Measurements from ENCODE around the gene CDK5RAP2.
"Not testable (repeated sequence)": the region's sequence is repeated elsewhere in the genome, so short reads cannot be mapped to it uniquely, and the experiment has no call there.

CDK5RAP2 gene

DNA sequence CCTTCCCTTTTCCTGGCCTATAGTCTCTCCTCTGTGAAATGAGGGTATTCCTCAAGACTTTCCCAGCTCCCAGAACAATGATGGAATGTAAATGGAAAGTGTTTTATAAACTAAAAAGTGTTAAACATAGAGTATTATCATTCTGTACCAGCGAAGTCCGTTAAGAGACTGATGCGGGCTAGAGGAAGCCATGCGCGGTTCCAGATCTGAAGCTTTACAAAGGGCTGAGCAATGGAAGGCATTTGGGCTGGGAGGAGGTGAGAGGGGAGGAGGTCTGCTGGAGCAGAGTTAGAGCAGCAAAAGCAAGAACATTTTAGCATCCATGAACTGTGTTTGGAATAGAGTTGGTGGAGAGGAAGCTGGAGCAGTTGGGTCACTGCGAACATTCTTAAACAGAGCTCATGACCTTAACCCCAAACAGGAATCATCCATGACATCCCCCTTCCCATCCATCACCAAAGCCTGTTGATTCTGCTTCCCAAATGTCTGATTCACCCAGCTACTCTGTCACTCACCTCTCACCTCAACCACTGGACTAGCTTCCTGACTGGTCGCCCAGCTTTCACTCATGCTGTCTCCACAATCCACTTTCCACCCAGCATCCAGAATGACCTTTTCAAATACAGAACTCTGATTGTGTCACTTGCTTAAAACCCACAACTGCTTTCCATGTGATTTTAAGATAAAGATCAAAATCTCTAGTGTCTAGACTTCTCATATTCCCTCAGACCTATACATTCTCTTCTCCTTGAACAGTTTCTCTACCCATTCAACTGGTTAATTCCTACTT lies 37.1 kb downstream of the CDK5RAP2 start:
- DNase-seq: no peak

DNA sequence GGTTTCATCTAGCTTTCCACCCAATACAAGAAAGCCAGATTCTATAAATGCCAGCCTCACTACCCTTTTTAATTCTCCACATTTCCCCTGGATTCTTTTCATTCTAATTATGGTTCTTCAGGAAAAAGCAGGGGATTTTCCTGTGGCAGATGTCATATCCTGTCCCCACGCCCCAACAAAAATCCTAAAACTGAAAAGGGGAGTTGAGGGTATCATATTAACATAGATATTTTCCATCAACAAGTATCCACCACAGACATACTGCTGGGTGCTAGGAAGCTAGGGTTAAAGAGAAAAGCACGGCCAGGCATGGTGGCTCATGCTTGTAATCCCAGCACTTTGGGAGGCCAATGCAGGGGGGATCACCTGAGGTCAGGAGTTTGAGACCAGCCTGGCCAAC lies 38.0 kb downstream of the CDK5RAP2 start:
- DNase-seq: no peak

DNA sequence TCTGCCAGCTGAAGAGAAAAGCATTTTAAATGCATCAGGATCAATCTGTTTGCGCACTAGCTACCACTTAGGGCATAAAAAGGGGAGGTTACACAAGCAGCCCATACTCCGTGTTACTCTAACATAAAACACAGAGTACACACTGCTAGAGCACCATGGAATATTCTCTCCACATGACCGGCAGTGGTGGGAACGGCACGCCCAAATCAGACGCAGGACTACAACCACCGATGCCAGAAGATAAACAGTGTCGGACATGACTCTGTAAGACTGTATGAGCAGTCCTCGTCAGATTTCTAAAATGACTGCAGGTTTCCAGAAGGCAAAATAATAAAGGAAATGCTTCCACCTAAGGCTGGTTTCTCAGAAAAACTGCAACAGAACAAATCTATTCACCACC lies 40.0 kb downstream of the CDK5RAP2 start:
- DNase-seq: no peak

DNA sequence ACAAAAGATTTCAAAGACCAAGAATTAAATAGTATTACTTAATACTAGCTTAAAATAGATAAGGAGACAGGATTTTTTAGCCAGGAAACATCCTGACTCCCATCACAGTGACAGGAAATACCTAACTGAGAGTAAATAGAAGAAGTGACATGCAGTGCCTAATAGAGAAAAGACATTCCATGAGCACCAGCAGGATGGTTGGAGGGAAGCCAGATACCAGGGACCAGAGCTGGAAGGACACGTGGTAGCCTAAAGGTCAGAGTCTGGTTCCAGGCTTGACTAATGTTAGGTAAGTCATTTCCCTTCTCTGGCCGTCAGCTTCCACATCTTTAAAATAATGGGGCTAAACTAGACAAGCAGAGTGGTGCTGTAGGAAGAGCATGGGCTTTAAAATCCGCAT lies 41.6 kb downstream of the CDK5RAP2 start:
- no peak for DNase-seq

DNA sequence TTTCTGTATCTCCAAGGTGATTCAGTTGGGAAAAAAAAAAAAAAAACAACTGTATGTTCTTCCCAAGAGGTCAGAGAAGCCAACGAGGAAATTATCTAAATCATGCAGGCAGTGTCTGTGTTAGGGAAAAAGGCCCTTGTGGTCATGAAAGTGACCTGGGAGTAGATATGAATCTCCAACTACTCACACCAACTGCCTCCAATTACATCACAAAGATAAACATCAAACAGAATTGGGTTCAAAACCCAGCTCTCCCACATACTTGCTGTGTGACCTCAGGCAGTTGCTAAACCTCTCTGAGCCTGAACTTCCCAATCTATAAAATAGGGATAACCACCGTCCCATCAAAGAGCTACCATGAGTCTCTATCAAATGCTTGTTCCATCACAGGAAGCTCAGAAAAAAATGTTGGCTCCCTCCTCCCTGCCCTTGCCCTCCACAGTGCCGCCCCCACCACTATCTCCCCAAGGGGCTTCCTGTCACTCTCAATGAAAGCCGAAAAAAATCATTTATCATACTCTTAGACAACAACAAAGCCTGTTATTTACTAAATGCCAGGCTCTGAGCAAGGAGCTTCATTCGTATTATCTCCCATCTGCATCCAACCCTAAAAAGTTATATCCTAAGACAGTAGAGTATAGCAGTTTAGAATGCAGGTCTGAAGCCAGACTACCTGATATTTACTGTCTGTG lies 42.9 kb downstream of the CDK5RAP2 start:
- DNase-seq: no peak

DNA sequence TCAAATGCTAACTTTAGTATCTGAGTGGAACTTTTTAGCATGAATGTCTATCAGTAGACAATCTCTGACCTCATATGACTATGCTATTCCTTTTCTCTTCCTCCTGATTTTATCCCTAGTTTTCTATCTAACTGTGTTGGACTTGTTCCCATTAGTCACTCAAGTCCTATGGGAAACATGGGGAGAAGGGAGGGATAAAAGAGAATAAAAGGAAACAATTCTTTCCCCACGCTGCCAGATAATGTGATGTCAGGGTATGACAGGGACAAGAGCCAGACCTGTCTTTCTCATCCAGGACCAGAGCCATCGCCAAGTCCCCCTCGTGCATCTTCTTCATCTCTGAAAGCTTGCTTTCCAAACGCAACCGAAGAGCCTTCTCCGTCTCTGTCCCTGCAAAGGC lies 43.9 kb downstream of the CDK5RAP2 start:
- no peak for DNase-seq

DNA sequence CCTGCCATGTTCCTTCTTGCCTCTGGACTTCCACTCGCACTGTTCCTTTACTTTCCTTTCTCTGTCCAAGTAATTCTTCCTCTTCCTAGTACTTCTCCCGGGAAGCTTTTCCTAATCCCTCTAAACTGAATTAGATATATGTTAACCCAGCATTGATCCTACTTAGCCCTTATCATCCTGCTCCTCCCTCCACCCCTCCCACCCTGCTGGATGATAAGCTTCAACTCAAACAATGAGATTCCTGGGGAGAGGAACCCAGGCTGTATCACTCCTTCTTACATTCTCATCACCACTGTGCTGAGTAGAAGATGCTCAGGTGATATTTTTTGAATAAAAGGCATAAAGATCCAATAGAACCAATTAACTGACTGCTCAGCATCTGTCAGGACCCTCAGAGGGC lies 45.7 kb downstream of the CDK5RAP2 start:
- DNase-seq: no peak

DNA sequence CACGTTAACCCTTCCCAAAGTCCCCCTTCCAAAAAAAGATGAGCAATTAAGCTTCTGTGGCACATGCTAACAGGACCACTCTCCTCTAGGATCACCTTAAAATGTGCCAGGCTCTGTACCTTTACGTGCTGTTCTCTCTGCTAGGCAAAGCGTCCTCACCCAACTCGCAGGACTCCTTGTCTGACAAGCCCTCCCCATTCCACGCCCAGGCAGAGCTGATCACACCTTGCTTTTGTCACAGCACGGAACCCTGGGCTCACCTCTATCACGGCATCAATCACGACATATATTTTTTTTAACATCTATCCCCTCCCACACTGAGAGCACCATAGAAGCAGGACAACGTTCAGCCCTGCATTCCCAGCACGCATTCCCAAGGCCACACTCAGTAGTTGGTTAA lies 47.1 kb downstream of the CDK5RAP2 start:
- no peak for DNase-seq

DNA sequence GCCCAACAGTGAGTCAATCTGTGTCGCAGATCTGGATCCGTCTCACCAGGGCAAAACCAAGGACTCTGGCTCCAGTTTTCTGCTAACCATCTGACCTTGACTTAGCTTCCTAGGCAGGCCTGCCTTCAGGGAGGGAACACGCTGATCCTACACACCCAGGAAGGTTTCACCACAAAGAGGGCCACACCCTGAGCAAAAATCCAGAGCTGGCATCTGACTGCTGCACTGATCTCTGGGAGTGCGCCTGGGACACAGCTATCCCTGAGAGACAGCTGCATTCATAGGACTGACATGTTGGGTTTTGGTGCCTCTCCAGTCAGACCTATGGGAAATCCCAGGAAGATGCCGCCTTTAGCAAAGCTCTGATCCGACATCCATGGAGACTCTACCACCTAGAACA lies 47.5 kb downstream of the CDK5RAP2 start:
- no peak for DNase-seq

DNA sequence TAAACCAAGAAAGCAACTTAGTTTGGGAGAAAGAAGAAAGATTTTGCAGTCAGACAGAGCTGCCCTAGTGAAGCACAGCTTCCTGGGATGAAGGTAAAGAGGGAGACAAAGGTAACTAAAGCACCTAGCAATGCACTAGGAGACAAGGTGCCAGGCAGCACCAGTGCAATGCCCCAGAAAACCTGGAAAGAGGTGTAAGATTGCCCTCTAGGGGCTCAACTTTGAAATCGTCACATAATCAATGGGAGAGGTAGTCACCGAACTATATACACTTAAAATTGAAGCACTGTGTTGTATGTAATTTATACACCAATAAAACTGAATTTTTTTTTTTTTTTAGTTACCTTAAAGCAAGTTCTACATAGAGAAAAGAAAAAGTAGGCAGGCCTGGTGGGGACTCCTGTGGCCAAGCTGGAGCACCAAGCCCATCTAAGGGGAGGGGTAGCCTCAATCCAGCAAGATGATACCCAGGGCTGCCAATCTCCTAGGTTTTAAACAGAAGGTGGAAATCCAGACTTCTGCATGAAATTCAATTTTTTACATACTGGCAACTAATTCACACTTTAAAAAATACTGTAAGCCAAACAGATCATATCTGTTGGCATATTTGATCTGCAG lies 48.2 kb downstream of the CDK5RAP2 start:
- DNase-seq: no peak

DNA sequence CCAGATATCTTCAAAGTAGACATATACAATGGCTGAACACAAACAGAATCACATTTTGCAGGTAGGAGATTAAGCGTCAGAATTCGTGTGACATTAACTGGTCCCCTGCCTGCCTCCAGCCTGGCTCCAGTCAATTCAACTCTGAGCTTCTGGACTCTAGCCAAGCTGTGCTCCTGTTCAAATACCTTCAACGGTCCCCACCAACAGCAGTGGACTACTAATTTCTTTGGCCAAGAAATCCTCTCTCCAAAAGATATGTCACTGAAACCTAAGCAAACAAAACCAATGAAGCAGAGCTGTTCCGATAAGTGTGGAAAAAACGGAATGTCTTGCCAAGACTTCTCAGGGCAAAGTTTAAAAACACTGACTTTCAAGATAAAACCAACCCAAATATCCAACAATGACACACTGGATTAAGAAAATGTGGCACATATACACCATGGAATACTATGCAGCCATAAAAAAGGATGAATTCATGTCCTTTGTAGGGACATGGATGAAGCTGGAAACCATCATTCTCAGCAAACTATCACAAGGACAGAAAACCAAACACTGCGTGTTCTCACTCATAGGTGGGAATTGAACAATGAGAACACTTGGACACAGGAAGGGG lies 49.6 kb downstream of the CDK5RAP2 start:
- DNase-seq: not testable (repeated sequence)

DNA sequence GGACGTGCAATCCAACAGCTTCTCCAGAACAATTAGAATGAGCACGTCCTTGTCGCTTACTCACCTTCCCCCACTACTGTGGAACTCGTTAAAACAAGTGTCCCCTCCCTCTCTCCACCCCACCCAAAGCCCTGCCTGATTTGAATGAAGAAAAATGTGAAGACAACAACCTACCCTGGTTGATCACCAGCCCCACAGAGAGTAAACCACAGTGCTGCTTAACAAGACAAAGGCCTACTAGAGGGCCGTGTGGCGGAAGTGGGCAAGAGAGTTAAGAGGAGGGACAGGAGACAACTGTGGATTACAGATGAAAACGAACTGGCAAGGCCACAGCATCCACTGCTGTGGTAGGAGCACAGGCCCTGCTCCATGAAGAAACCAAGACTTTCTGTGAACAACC lies 51.1 kb downstream of the CDK5RAP2 start:
- DNase-seq: no peak

DNA sequence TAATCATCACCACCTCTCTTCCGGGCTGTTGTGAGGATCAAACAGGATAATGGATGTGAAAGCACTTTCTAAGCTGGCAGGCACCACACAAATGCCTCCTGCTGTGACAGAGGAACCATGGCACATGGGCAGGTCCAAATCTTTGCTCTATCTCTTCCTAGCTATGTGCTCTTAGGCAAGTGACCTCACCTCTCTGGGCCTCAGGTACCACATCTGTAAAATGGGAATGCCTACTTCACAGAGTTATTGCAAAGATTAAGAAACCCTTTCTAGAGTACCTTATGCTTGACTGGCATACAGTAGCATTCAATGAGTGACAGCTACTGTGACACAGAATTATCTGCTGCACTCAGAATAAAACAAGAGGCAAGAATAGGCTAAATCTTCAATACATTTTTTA lies 51.6 kb downstream of the CDK5RAP2 start:
- DNase-seq: no peak

DNA sequence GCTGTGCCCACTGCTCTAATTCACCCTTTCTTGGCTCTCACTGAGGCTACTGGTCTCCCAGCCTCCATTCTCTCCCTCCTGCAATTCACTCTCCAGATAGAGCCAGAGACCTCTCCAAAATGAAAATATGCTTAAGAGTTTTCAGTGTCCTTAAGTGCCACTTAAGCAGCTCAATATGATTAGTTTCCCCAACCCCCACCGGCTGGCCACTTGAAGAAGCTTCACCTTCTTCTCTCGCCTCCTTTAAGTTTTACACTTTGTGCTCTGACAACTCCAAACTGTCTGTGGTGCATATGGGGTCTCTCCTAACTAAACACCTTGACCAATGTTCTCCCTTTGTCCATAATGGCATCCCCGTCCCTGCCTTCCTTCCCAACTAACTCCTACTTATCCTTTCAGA lies 53.4 kb downstream of the CDK5RAP2 start:
- no peak for DNase-seq

DNA sequence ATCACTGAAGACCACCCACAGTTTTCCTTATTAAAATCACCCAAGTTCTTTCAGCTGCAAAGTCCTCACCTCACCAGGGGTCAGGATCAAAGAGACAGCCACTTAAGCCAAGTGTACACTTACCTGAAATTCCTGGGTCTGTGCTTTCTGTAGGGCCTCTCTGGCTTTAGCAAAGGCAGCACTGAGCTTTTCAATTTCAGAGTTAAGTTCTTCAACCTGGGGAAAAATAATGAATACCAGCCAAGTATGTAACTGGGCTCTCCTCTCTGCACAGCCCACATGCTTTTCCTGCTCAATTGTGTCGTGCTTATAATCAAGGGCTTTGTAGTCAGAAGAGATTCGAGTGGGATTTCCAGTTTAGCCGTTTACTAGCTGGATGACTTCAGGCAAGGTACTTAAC lies 55.1 kb downstream of the CDK5RAP2 start:
- DNase-seq: no peak

DNA sequence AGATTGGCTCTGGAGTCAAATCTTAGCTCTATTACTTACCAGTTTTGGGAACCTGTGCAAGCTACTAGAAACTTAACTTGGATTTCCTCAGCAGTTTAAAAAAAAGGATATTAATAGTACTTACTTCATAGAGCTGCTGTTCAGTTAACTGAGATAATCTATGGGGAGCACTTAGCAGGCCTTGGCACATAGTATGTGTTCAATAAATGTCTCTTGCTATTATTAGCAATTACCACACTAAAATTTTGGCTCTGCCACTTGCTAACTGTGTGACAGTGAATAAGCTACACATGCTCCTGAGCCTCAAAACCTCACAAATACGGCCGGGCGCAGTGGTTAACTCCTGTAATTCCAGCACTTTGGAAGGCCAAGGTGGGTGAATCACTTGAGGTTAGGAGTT lies 55.9 kb downstream of the CDK5RAP2 start:
- DNase-seq: no peak

DNA sequence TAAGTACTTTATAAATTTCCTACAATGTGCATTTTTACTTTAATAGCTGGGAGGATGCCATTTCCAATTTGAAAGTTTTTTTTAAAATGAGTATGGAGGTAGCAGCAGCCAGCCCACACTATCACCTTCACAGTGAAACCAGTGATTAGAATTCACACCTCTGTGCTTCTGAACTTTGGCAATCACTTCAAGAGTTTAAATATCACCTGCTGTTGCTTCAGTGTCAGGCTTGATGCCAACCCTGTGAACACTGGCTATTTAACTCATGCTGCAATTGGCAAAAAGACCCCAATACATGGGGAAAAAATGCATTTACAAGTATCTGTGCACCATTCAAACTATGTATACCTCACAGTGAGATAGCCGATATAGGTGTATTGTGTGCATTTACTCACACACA lies 57.4 kb downstream of the CDK5RAP2 start:
- DNase-seq: no peak

DNA sequence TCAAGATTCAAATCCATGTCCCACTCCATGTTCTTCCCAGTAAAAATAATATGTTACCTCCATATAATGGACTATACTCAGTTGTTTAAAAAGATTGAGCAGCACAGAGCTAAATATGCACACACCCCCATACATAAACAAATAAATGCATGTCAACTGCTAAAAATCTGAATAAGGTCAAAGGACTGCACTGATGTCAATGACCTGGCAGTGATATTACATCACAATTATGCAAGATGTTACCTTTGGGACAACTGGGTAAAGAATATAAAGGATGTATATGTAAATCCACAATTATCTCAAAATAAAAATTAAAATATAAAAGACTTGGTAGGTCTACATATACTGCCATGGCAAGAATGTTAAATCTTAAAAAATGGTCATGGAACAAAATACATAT lies 57.9 kb downstream of the CDK5RAP2 start:
- no peak for DNase-seq

DNA sequence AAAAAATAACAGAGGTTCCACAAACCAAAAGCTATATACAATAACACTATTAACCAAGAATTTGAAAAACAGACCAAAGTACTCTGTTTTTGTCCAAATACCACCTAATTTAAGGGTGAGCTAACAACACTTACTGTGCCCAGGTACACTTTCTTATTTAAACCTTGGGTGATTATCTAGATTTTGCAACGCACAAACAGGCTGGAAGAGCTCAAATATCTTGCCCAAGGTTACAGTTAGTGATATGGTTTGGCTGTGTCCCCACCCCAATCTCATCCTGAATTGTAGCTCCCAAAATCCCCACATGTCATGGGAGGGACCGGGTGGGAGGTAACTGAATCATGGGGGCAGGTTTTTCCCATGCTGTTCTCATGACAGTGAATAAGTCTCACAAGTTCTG lies 58.9 kb downstream of the CDK5RAP2 start:
- DNase-seq: no peak

DNA sequence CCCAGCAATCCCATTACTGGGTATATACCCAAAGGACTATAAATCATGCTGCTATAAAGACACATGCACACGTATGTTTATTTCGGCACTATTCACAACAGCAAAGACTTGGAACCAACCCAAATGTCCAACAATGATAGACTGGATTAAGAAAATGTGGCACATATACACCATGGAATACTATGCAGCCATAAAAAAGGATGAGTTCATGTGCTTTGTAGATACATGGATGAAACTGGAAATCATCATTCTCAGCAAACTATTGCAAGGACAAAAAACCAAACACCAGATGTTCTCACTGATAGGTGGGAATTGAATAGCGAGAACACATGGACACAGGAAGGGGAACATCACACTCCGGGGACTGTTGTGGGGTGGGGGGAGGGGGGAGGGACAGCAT lies 64.0 kb downstream of the CDK5RAP2 start:
- DNase-seq: not testable (repeated sequence)

DNA sequence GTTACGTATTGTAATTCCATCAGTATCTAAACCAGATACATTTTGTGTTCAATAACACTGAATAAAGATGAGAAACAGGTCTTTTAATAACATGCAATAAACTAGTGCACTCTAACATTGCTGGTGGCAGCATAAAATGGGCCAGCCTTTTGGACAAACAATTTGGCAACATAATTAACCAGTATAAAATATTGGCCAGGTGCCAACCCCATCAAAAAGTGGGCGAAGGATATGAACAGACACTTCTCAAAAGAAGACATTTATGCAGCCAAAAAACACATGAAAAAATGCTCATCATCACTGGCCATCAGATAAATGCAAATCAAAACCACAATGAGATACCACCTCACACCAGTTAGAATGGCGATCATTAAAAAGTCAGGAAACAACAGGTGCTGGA lies 64.5 kb downstream of the CDK5RAP2 start:
- not testable (repeated sequence) for DNase-seq

DNA sequence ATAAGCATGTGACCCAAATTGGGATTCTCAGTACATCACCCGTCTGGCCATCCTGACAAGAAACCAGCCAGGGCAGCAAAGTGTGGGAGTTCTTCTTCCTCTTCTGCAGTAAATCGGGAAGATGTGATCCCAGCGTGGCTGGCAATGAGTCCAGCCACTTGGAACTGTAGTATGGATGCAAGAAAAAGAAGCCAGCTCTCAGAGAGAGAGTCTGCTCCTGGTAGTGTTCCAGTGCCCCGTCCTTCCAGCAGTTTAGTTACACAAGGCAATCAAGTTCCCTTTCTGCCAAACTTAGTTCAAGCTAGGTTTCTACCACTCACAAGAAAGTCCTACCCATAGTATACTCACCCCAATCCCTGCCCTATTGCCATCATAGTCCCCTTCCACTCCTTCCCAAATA lies 65.6 kb downstream of the CDK5RAP2 start:
- no peak for DNase-seq

DNA sequence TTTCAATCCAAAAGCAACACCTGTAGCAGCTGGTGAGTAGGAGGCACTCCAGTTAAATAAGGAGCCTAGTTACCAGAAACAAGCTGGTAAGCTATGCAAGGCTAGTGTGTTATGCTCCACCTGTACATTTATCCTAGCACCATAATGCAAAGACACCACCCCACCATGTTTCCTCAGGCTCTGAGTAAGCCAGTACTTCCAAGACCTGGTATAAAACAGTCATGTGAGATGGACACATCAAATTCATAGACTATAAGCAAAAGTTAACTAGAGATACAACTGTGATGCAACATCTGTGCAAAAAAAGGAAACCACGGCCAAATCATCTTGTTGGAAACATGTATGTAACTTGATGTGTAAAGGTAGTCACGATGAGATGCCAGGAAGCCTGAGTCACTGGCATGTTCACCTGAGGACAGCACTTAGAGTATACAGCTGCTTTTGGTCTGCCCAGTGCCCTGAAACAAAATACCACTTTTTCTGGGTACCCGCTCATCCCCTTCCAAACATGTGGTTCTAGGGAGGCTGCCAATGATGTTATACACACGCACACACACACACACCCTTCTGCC lies 66.1 kb downstream of the CDK5RAP2 start:
- DNase-seq: no peak

DNA sequence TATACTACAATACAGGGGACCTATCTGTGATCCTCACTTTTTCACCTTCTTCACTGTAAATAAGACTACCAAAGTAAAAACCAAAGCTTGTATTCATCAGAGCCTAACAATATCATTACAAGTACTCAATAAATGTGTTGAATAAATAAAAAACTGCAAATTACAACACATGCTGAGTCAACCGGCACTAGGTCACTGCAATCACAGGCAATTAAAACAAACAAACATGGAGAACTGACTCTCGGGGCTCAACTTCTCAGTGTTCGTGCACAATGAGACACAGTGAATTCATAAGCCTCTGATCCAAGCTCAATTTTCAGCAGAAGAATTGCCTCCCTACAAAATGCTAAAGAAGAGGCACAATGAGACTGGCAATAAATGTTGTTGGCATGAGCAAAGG lies 69.2 kb downstream of the CDK5RAP2 start:
- DNase-seq: no peak

Measured in CD4-positive, alpha-beta T cell treated with Interleukin-21 for 1 hour (primary cell).